Breast epithelium (tissue), 4 donors: ENCODE measurements around the gene MAP1LC3B2. TPM values are rescaled to one million over a fixed set of nuclear protein-coding genes. Genes with fewer than 3 reads are reported as not detected.
A peak's percentile ranks its signal among the peaks of the same experiment; 100 is the strongest.

Experiments used
- DNase-seq, 2 donors: peaks; one replicate each; pipeline ENCODE4 v3.0.0-alpha.2; 2019; ENCODE audit warnings: low spot score in 2 of 2
- H3K27ac ChIP-seq, 2 donors: fragments of 200-600 bp; sonication (generic) in 1 of 2; one replicate each; pipeline ENCODE4 v1.5.1; 2016 to 2019; ENCODE audit warnings: mild to moderate bottlenecking in 1 of 2
- H3K27me3 ChIP-seq, 2 donors: fragments of 200-600 bp; sonication (generic) in 1 of 2; one replicate each; pipeline versions ENCODE4 v1.5.1 to v1.6.0; 2017 to 2019; ENCODE audit warnings: control low read depth in 1 of 2, mild to moderate bottlenecking in 1 of 2
- H3K36me3 ChIP-seq: fragments of 200-600 bp; one replicate; pipeline ENCODE4 v1.5.1; 2019
- H3K4me1 ChIP-seq, 2 donors: fragments of 200-600 bp; sonication (generic); one replicate each; pipeline ENCODE4 v1.5.1; 2016 to 2019; ENCODE audit warnings: control low read depth in 1 of 2
- H3K4me3 ChIP-seq, 3 donors: fragments of 200-600 bp; sonication (generic); 1 replicate in 2 of 3; 2 replicates in 1 of 3; pipeline ENCODE4 v1.5.1; 2016 to 2019; ENCODE audit warnings: mild to moderate bottlenecking in 3 of 3, moderate library complexity in 2 of 3
- H3K9me3 ChIP-seq, 2 donors: fragments of 200-600 bp; sonication (generic) in 1 of 2; one replicate each; pipeline ENCODE4 v1.5.1; 2016 to 2019; ENCODE audit warnings: control low read depth in 1 of 2
- POLR2A ChIP-seq: fragments of 450-650 bp; IDR thresholded peaks from one replicate; pipeline ENCODE4 v1.6.1; 2016; ENCODE audit warnings: antibody characterized with exemption, mild to moderate bottlenecking, moderate library complexity
- POLR2AphosphoS5 ChIP-seq, 3 donors: sonication (generic); formaldehyde crosslinking; IDR thresholded peaks; one replicate each; pipeline ENCODE4 v1.6.1; 2017; ENCODE audit warnings: antibody characterized with exemption in 3 of 3
- intact Hi-C: fragments of 100-400 bp; cut with DNase I; formaldehyde crosslinking; loops from one replicate; pipeline ENCODE4 v1.15.1; 2023; ENCODE audit warnings: low total_unique reads
- total RNA-seq, 3 donors: library from RNA; depleted of rRNA; stranded (reverse); fragments of >200 nt; gene quantifications; one replicate each; pipeline ENCODE4 v1.1.0, GENCODE V29; 2016
- TF ChIP-seq, protein P1 (sequence below), 3 donors: fragments of 450-650 bp; IDR thresholded peaks; one replicate each; pipeline ENCODE4 v1.5.1; 2016 to 2017; ENCODE audit warnings: antibody characterized with exemption in 3 of 3, mild to moderate bottlenecking in 3 of 3, moderate library complexity in 3 of 3

MAP1LC3B2 gene
- total RNA-seq, 3 donors from 2014 or later, result 0.98 to 8.5 (median 1.1) TPM

DNA sequence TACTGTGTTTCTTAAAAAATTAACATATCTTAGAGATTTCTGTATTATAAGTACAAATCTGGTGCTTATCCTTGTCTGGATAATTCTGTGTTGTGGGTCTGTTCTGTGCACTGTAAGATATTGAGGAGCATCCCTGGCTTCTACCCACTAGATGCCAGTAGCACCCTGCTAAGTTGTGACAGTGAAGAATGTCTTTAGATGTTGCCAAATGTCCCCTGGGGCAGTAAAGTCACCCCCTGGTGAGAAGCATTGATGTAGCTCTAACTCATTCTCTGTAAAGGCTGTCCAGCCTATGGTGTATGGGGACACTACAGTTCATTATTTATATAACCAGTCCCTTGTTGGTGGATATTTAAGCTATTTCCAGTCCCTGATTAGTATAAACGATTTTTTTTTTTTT, 31.4 kb downstream of the MAP1LC3B2 start:
- Histone ChIP-seq H3K4me1 (peaks cover 0 to 13% of the 10 kb centered on the region in 2 donors), H3K9me3 (no peaks in the 10 kb centered on the region), H3K4me3 (peak overlapping the region in 2 of 3 donors; percentile 21 to 35), H3K27ac (no peak overlapping the region), H3K36me3 (no peaks in the 10 kb centered on the region), H3K27me3 (no peaks in the 10 kb centered on the region)
- TF ChIP-seq, protein P1, sequence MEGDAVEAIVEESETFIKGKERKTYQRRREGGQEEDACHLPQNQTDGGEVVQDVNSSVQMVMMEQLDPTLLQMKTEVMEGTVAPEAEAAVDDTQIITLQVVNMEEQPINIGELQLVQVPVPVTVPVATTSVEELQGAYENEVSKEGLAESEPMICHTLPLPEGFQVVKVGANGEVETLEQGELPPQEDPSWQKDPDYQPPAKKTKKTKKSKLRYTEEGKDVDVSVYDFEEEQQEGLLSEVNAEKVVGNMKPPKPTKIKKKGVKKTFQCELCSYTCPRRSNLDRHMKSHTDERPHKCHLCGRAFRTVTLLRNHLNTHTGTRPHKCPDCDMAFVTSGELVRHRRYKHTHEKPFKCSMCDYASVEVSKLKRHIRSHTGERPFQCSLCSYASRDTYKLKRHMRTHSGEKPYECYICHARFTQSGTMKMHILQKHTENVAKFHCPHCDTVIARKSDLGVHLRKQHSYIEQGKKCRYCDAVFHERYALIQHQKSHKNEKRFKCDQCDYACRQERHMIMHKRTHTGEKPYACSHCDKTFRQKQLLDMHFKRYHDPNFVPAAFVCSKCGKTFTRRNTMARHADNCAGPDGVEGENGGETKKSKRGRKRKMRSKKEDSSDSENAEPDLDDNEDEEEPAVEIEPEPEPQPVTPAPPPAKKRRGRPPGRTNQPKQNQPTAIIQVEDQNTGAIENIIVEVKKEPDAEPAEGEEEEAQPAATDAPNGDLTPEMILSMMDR (IDR thresholded peaks at IDR 0.05), result no peak
- TF ChIP-seq POLR2A, result no peak
- intact Hi-C loops, result no loop called here
- DNase-seq, result no peak

DNA sequence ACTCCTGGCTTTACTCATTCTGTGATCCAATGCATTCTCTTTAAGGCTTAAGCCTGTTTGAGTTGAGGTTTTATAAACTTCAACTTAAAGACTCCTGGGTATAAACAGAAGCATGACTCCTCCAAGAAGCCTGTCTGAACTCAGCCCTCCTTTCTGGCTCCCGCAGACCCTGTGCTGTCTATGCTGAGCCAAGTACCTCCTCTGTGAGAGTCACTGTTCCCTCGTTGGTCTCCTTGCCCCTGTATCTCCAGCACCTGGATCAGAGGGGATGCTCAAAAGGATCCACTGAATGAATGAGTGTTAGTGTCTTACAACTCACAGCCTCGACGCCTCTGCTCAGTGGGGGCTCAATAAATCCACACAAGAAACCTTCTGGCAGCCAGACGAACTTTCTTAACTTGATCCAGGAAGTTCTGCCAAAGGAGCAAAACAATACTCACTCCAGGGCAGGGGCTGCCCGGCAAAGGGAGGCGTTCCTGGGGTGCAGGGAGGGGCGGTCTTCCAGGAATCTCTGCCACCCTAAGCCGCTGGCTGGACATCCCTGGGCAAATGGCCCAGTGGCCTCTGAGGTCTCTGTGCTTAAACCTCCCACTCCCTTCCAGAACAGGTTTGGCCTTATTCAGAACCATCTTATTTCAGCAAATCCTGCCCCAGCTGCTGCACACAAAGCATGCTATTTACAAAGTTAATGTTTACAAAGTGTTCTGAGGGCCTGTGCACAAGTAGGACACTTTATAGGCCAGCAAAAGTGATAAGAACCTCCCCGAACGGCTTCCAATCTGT, 32.9 kb downstream of the MAP1LC3B2 start:
- peak; percentile 60 to 81 for DNase-seq
- Histone ChIP-seq H3K27ac (peak overlapping the region; percentile 80 to 90), H3K4me1 (peaks cover 0 to 13% of the 10 kb centered on the region in 2 donors), H3K4me3 (peak overlapping the region in 2 of 3 donors; percentile 35 to 55), H3K36me3 (no peaks in the 10 kb centered on the region), H3K9me3 (no peaks in the 10 kb centered on the region), H3K27me3 (no peaks in the 10 kb centered on the region)
- intact Hi-C loops, result no loop called here
- TF ChIP-seq POLR2AphosphoS5 (IDR thresholded peaks at IDR 0.05) (peak; percentile 41 to 79 (median 58)), POLR2A (no peak)
- TF ChIP-seq, protein P1 (IDR thresholded peaks at IDR 0.05), result peak in 1 of 3 donors; percentile 20

DNA sequence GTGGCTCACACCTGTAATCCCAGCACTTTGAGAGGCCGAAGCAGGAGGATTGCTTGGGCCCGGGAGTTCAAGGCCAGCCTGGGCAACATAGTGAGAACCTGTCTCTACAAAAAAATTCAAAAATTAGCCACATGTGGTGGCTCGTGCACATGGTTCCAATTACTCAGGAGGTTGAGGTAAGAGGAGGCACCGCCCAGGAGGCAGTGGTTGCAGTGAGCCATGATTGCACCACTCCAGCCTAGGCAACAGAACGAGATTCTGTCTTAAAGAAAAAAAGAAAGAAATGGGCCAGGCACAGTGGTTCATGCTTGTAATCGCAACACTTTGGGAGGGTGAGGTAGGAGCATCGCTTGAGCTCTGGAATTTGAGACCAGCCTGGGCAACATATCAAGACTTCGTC, 33.5 kb downstream of the MAP1LC3B2 start:
- intact Hi-C loops, result no loop called here
- Histone ChIP-seq H3K27ac (peak overlapping the region; percentile 80 to 90), H3K9me3 (no peaks in the 10 kb centered on the region), H3K36me3 (no peaks in the 10 kb centered on the region), H3K4me3 (peak overlapping the region in 1 of 3 donors; percentile 55), H3K27me3 (no peaks in the 10 kb centered on the region), H3K4me1 (peaks cover 0 to 13% of the 10 kb centered on the region in 2 donors)
- no peak for DNase-seq
- TF ChIP-seq POLR2AphosphoS5 (IDR thresholded peaks at IDR 0.05), result peak in 1 of 3 donors; percentile 49
- TF ChIP-seq, protein P1 (IDR thresholded peaks at IDR 0.05), result no peak
- TF ChIP-seq POLR2A, result no peak

DNA sequence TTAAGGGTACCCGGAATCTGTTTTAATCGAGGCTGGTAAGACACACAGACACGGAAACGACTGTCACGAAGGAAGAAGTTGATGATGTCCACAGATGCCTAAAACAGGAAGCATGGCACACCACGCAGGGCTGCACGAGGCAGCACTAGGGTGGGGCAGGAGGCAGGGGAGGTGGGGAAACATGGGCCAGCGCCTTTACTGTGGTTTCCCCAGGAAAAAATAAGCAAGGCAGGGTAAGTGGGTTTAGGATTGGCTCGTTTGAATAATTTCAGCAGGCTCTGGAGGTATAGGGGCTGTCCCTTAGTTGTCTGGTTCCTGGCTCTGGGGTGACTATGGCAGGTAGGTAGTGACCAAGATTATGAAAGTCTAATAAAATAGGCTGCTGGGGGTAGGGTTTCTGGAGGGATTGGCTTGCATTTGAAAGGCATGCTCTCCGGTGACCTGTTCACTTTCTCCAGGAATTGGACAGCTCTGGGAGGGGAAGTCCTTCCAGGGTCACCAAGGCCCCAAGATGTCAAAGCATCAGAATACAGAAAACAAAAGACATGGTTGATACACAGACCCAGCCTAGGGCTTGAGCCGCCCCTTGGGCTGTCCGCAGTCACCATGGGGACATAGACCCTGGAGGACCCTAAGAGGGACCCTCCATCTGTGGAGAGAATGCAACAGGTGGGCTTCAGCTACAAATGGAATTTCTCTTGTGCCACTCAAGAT, 35.3 kb downstream of the MAP1LC3B2 start:
- Histone ChIP-seq H3K4me3 (no peak overlapping the region), H3K36me3 (no peaks in the 10 kb centered on the region), H3K9me3 (no peaks in the 10 kb centered on the region), H3K27ac (peak overlapping the region; percentile 3 to 62), H3K4me1 (peaks cover 0 to 13% of the 10 kb centered on the region in 2 donors), H3K27me3 (no peaks in the 10 kb centered on the region)
- TF ChIP-seq POLR2A (no peak), POLR2AphosphoS5 (IDR thresholded peaks at IDR 0.05) (no peak)
- TF ChIP-seq, protein P1 (IDR thresholded peaks at IDR 0.05), result no peak
- no peak for DNase-seq
- intact Hi-C loops, result no loop called here

DNA sequence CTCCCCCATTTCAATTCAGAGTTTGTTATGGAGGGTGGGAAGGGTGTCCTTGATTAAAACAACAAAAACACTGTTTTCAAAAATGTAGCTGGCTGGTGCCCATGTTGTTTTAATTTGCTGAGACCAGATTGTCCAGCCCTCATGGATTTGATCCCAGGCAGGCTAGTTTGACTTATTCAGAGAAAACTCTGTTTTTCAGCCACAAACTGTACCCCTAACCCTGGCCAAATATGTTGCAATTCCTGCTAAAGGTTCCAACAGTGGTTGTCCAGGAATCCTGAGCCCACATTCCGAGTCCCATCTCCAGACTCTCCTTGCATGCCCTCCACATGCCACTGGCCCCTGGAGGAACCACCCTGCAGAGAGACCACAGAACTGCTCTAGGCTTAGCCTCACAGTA, 36.0 kb downstream of the MAP1LC3B2 start:
- intact Hi-C loops, result no loop called here
- DNase-seq, result peak in 1 of 2 donors; percentile 37
- Histone ChIP-seq H3K4me1 (peaks cover 2 to 13% of the 10 kb centered on the region in 2 donors), H3K4me3 (peak overlapping the region in 1 of 3 donors; percentile 23), H3K27me3 (no peaks in the 10 kb centered on the region), H3K9me3 (no peaks in the 10 kb centered on the region), H3K36me3 (no peaks in the 10 kb centered on the region), H3K27ac (peak overlapping the region; percentile 3 to 62)
- peak in 2 of 3 donors; percentile 25 to 62 for TF ChIP-seq POLR2AphosphoS5 (IDR thresholded peaks at IDR 0.05)
- TF ChIP-seq POLR2A, result no peak
